HepG2 (cell line): ENCODE measurements around the gene DNAJA3. TPM values are rescaled to one million over a fixed set of nuclear protein-coding genes. Genes with fewer than 3 reads are reported as not detected.

Experiments used
- ATAC-seq: fragments of 200-7000 bp; cut with Tn5 transposase; 3 replicates; pipeline ENCODE4 v1.9.1; 2020; ENCODE audit warnings: mild to moderate bottlenecking, moderate library complexity
- BruUV-seq: library from RNA; stranded (reverse); fragments of 400-500 nt; replicated peaks from 2 replicates; lab custom pipeline; 2021; lab: Mats Ljungman, UMichigan
- CTCF ChIA-PET: fragments of 300-600 bp; formaldehyde crosslinking; extraction: SDS; loops from one replicate; lab custom pipeline; 2021; ENCODE audit warnings: low total read pairs, inconsistent platforms, low intra/inter-chr PET ratio; lab: Yijun Ruan, JAX
- POLR2A ChIA-PET: fragments of 350-600 bp; sonication (Branson Sonifier 250); formaldehyde crosslinking; loops from one replicate; lab custom pipeline; 2020; ENCODE audit warnings: antibody characterized with exemption, inconsistent platforms; lab: Yijun Ruan, JAX
- DNase-seq: peaks from one replicate; pipeline ENCODE4 v3.0.0-alpha.2; 2015; ENCODE audit warnings: low spot score
- FAIRE-seq: peaks from 3 replicates; lab custom pipeline; 2011; peaks lifted over from hg19 to GRCh38; lab: Jason Lieb, UNC
- H2AFZ ChIP-seq: one replicate; pipeline ENCODE4 v1.6.1; 2011; ENCODE audit warnings: low read length, inconsistent platforms
- H3K27ac ChIP-seq: fragments of 300-600 bp; 3 replicates; pipeline ENCODE4 v1.8.0; 2011; ENCODE audit warnings: mixed run types, mild to moderate bottlenecking, mixed read lengths, low read length, inconsistent platforms; ENCODE audit not compliant: insufficient read depth; ENCODE audit errors: extremely low read length
- H3K27me3 ChIP-seq, 2 experiments: fragments of 200-600 bp in 1 of 2; 2 replicates in 1 of 2; 3 replicates in 1 of 2; pipeline versions ENCODE4 v1.6.0 to v1.8.0; 2011; ENCODE audit warnings: low read length in 2 of 2, mild to moderate bottlenecking in 2 of 2, moderate library complexity in 2 of 2, inconsistent platforms in 1 of 2; ENCODE audit not compliant: insufficient read depth in 2 of 2, control insufficient read depth in 1 of 2
- H3K36me3 ChIP-seq, 2 experiments: fragments of 200-600 bp in 1 of 2; replicated peaks in 1 of 2; 2 replicates in 1 of 2; 3 replicates in 1 of 2; pipeline versions ENCODE4 v1.5.1 to v1.8.0; 2011; ENCODE audit warnings: low read length in 2 of 2, inconsistent platforms in 1 of 2; ENCODE audit not compliant: insufficient read depth in 2 of 2, control insufficient read depth in 1 of 2
- H3K4me1 ChIP-seq: 2 replicates; pipeline ENCODE4 v1.5.1; 2012; ENCODE audit warnings: low read length, inconsistent platforms; ENCODE audit not compliant: insufficient read depth
- H3K4me2 ChIP-seq: 2 replicates; pipeline ENCODE4 v1.6.0; 2011; ENCODE audit warnings: low read depth, low read length, inconsistent platforms
- H3K4me3 ChIP-seq, 3 experiments: fragments of 200-600 bp in 1 of 3; sonication (generic), shearing (Covaris generic) in 1 of 3; replicated peaks in 1 of 3; 2 replicates each; pipeline ENCODE4 v1.5.1; 2011 to 2016; ENCODE audit warnings: low read length in 3 of 3, inconsistent platforms in 2 of 3, low read depth in 2 of 3, mild to moderate bottlenecking in 2 of 3, control low read depth in 1 of 3, mixed read lengths in 1 of 3; ENCODE audit not compliant: insufficient read depth in 1 of 3
- H3K79me2 ChIP-seq: one replicate; pipeline ENCODE4 v1.6.1; 2011; ENCODE audit warnings: low read length, inconsistent platforms; ENCODE audit not compliant: insufficient read depth
- H3K9ac ChIP-seq: 2 replicates; pipeline ENCODE4 v1.6.0; 2011; ENCODE audit warnings: mild to moderate bottlenecking, low read depth, low read length, inconsistent platforms; ENCODE audit not compliant: insufficient read depth
- H3K9me3 ChIP-seq: 2 replicates; pipeline ENCODE4 v1.5.1; 2012; ENCODE audit warnings: mild to moderate bottlenecking, low read length
- H4K20me1 ChIP-seq: 2 replicates; pipeline ENCODE4 v1.6.0; 2011; ENCODE audit warnings: inconsistent platforms, mild to moderate bottlenecking, low read length, moderate library complexity; ENCODE audit not compliant: insufficient read depth
- GABPB1 ChIP-seq: IDR thresholded peaks from 2 replicates; pipeline ENCODE4 v1.6.1; 2016; ENCODE audit warnings: mild to moderate bottlenecking, missing genetic modification reagents, moderate library complexity, missing compliant biosample characterization
- KLF6 ChIP-seq: IDR thresholded peaks from 2 replicates; pipeline ENCODE4 v1.8.0; 2016; ENCODE audit warnings: missing biosample characterization, missing genetic modification reagents
- LCORL ChIP-seq, 2 experiments: fragments of 450-650 bp in 1 of 2; sonication (generic) in 1 of 2; formaldehyde crosslinking in 1 of 2; IDR thresholded peaks; 2 replicates each; pipeline versions ENCODE4 v1.5.0 to v1.6.1; 2017 to 2020; ENCODE audit warnings: antibody characterized with exemption in 1 of 2, missing genetic modification reagents in 1 of 2
- MATR3 ChIP-seq: sonication (generic); formaldehyde crosslinking; IDR thresholded peaks from 2 replicates; pipeline ENCODE4 v1.4.0; 2020; ENCODE audit warnings: missing genetic modification reagents
- NR1H2 ChIP-seq: sonication (generic); formaldehyde crosslinking; IDR thresholded peaks from 2 replicates; pipeline ENCODE4 v1.8.1; 2022; ENCODE audit warnings: low read depth, missing genetic modification reagents, borderline replicate concordance
- NRL ChIP-seq: sonication (generic); formaldehyde crosslinking; IDR thresholded peaks from 2 replicates; pipeline ENCODE4 v1.5.0; 2020; ENCODE audit warnings: missing genetic modification reagents, mild to moderate bottlenecking, moderate library complexity, borderline replicate concordance
- PBX2 ChIP-seq: IDR thresholded peaks from 2 replicates; pipeline ENCODE4 v1.6.1; 2016; ENCODE audit warnings: control low read depth
- POGZ ChIP-seq: sonication (generic); formaldehyde crosslinking; IDR thresholded peaks from 2 replicates; pipeline ENCODE4 v1.4.0; 2020; ENCODE audit warnings: mild to moderate bottlenecking, missing genetic modification reagents
- RAD21 ChIP-seq: fragments of 450-650 bp; formaldehyde crosslinking; IDR thresholded peaks from 2 replicates; pipeline ENCODE4 v1.5.0; 2020; ENCODE audit warnings: mild to moderate bottlenecking
- RBFOX2 ChIP-seq: fragments of 200-400 bp; formaldehyde crosslinking; IDR thresholded peaks from 2 replicates; pipeline ENCODE4 v1.6.1; 2017; ENCODE audit warnings: low read depth, mild to moderate bottlenecking, low read length
- RFXANK ChIP-seq: IDR thresholded peaks from 2 replicates; pipeline ENCODE4 v1.6.1; 2016
- SYNCRIP ChIP-seq: fragments of 200-400 bp; formaldehyde crosslinking; IDR thresholded peaks from 2 replicates; pipeline ENCODE4 v1.6.1; 2018; ENCODE audit warnings: mild to moderate bottlenecking, low read depth, low read length; ENCODE audit not compliant: insufficient read depth
- TAF15 ChIP-seq: fragments of 200-400 bp; formaldehyde crosslinking; IDR thresholded peaks from one replicate; pipeline ENCODE4 v1.6.1; 2018; ENCODE audit warnings: mild to moderate bottlenecking, low read depth, low read length; ENCODE audit not compliant: poor library complexity, severe bottlenecking
- ZBTB33 ChIP-seq: sonication (generic); formaldehyde crosslinking; IDR thresholded peaks from 2 replicates; pipeline ENCODE4 v1.4.0; 2020; ENCODE audit warnings: missing genetic modification reagents
- ZC3H13 ChIP-seq: sonication (generic); formaldehyde crosslinking; IDR thresholded peaks from 2 replicates; pipeline ENCODE4 v1.8.1; 2023; ENCODE audit warnings: mild to moderate bottlenecking, missing genetic modification reagents, moderate library complexity
- ZNF234 ChIP-seq: sonication (generic); formaldehyde crosslinking; conservative IDR thresholded peaks from 2 replicates; pipeline ENCODE4 v1.5.1; 2020; ENCODE audit warnings: mild to moderate bottlenecking, missing genetic modification reagents
- ZNF503 ChIP-seq: sonication (generic); formaldehyde crosslinking; IDR thresholded peaks from 2 replicates; pipeline ENCODE4 v1.4.0; 2020; ENCODE audit warnings: missing genetic modification reagents
- ZNF557 ChIP-seq: sonication (generic); formaldehyde crosslinking; IDR thresholded peaks from 2 replicates; pipeline ENCODE4 v1.4.0; 2020; ENCODE audit warnings: missing genetic modification reagents
- ZNF746 ChIP-seq: sonication (generic); formaldehyde crosslinking; IDR thresholded peaks from 2 replicates; pipeline ENCODE4 v1.8.0; 2022; ENCODE audit warnings: mild to moderate bottlenecking, missing genetic modification reagents
- ZNF780A ChIP-seq: sonication (generic); formaldehyde crosslinking; IDR thresholded peaks from 2 replicates; pipeline ENCODE4 v1.8.0; 2022; ENCODE audit warnings: mild to moderate bottlenecking, missing genetic modification reagents, moderate library complexity
- WGBS: methylation state at CpG from one replicate; pipeline ENCODE4 v1.1.6; 2017; ENCODE audit warnings: low lambda C conversion rate; 5-methylcytosine and 5-hydroxymethylcytosine counted together
- in situ Hi-C: cut with HindIII; loops from 2 replicates; pipeline ENCODE4 v1.10.0; 2017; ENCODE audit warnings: low pct_unique_long_range_greater_than_20kb; ENCODE audit not compliant: extremely low pct_ligation_motif_present
- intact Hi-C: fragments of 100-400 bp; cut with micrococcal nuclease; formaldehyde crosslinking; loops from one replicate; pipeline ENCODE4 v1.10.0; 2022; ENCODE audit not compliant: unreplicated experiment
- polyA plus RNA-seq, 8 experiments: library from polyadenylated mRNA; depleted of rRNA in 3 of 8; stranded (reverse) in 7 of 8; unstranded in 1 of 8; fragments of >200 nt; fragmentation: Illumina TruSeq in 4 of 8; extraction: Trizol in 4 of 8; gene quantifications; 2 replicates each; pipeline versions ENCODE4 v1.2.1 to v1.2.3, GENCODE V29; 2011 to 2016; ENCODE audit warnings: low read depth in 4 of 8, missing spikeins in 1 of 8, mixed read lengths in 1 of 8; ENCODE audit not compliant: insufficient read depth in 1 of 8
- total RNA-seq, 5 experiments: library from RNA; depleted of rRNA; stranded (reverse); fragments of >200 nt; fragmentation: Illumina TruSeq; extraction: Trizol; gene quantifications; 2 replicates each; pipeline ENCODE4 v1.2.3, GENCODE V29; 2016; ENCODE audit warnings: low read depth in 1 of 5

DNAJA3 gene
- total and polyA plus RNA-seq, 2 of the 13 experiments (the other 11 are each of a cell fraction or from before 2014, with no cell fraction given) = 77.0 to 83.3 TPM

DNA sequence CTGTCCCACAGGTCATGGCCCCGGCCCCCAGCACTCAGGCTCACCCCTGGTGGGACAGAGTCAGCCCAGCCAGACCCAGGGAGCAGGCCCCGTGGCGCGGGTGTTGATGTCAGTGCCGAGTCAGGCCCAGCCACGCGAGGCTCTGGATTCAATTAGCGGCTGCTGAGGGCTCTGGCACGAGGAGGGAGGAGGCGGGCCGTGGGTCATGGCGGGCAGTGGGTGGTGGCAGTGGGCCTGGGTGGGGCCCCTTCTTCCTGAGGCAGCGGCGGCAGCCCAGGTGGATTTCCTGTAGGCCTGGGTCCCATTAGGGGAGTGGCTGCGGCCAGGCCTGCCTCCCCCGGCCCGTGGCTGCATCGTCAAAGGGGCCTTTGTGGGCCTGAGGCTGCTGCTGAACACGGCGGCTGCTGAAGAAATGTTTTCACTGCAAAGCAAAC lies 41.1 kb upstream of the DNAJA3 start:
- Histone ChIP-seq H3K9me3 (no peaks in the 10 kb centered on the region), H3K27me3 (no peaks in the 10 kb centered on the region), H2AFZ (no peak overlapping the region), H3K27ac (no peak overlapping the region), H3K36me3 (peaks cover 4 to 14% of the 10 kb centered on the region in 2 experiments), H3K4me2 (no peak overlapping the region), H3K79me2 (peaks cover 4% of the 10 kb centered on the region), H3K4me3 (no peak overlapping the region), H4K20me1 (peaks cover 21% of the 10 kb centered on the region), H3K4me1 (peaks cover 20% of the 10 kb centered on the region), H3K9ac (no peak overlapping the region)
- no TSS peak for BruUV-seq
- ChIA-PET POLR2A (interaction anchor here (1.7 kb wide), 1 partner anchor 11 kb away, joined by 6 read pairs; no protein-coding TSS in a partner anchor), CTCF (no interaction called here)
- no peak for FAIRE-seq
- in situ Hi-C loops = no loop called here
- peak; percentile 1; the same call in 1 of the 3 replicates for ATAC-seq
- no peak for DNase-seq
- intact Hi-C loops = no loop called here
- 87% methylated on average over 13 of the region's 20 CpGs for WGBS
- TF ChIP-seq RAD21 (CRISPR knock-in tag) (no peak), LCORL (IDR thresholded peaks at IDR 0.05) (no peak), LCORL (CRISPR knock-in tag; IDR thresholded peaks at IDR 0.05) (no peak), ZNF503 (no peak), TAF15 (peak; percentile 62), PBX2 (CRISPR knock-in tag) (no peak), ZNF557 (CRISPR knock-in tag) (no peak), KLF6 (no peak), GABPB1 (CRISPR knock-in tag) (no peak), NRL (CRISPR knock-in tag) (no peak), POGZ (CRISPR knock-in tag) (no peak), ZBTB33 (peak; percentile 75), NR1H2 (CRISPR knock-in tag) (no peak), RBFOX2 (peak; percentile 75), ZNF234 (CRISPR knock-in tag) (no peak), SYNCRIP (no peak), MATR3 (CRISPR knock-in tag) (no peak), ZNF746 (no peak), ZNF780A (CRISPR knock-in tag) (no peak), RFXANK (no peak), ZC3H13 (CRISPR knock-in tag) (no peak)
